ENCODE measurements around the gene ATP13A2.

The ATP13A2 gene

DNA sequence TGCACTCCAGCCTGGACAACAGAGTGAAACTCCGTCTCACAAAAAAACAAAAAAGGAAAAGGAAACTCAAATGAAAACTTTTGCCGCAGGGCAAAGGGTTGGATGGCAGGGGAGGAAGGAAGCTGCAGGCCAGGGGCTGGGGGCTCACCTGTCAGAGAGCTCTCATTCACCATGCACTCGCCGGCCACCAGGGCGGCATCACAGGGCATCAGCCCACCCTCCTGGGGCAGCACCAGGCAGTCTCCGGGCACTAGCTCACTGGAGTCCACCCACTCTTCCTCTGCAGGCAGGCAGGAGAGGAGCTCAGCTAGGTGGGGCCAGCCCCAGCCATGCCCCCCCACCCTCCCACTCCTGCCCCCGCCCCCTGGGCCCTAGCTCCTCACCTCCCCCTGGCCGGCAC is 11.9 kb downstream of the ATP13A2 start:
- TF ChIP-seq, protein P1, sequence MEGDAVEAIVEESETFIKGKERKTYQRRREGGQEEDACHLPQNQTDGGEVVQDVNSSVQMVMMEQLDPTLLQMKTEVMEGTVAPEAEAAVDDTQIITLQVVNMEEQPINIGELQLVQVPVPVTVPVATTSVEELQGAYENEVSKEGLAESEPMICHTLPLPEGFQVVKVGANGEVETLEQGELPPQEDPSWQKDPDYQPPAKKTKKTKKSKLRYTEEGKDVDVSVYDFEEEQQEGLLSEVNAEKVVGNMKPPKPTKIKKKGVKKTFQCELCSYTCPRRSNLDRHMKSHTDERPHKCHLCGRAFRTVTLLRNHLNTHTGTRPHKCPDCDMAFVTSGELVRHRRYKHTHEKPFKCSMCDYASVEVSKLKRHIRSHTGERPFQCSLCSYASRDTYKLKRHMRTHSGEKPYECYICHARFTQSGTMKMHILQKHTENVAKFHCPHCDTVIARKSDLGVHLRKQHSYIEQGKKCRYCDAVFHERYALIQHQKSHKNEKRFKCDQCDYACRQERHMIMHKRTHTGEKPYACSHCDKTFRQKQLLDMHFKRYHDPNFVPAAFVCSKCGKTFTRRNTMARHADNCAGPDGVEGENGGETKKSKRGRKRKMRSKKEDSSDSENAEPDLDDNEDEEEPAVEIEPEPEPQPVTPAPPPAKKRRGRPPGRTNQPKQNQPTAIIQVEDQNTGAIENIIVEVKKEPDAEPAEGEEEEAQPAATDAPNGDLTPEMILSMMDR (IDR thresholded peaks at IDR 0.05; ENCODE audit: low read depth, low read length, missing control alignments), result no peak
- no peak for DNase-seq (ENCODE audit: low read depth)
- H3K4me3 ChIP-seq (ENCODE audit: low read depth, low read length), result no peak overlapping the region
- in situ Hi-C loops (cut with HindIII; ENCODE audit: low sequenced_read_pairs), result no loop called here

- no peak for DNase-seq (ENCODE audit: low read depth)
- in situ Hi-C loops (cut with HindIII; ENCODE audit: low sequenced_read_pairs), result no loop called here
These were observed 13.1 kb downstream of the ATP13A2 start for GRCh38 chr1:16998589-16998988.

GRCh38 chr1:16996845-16997244 is 14.9 kb downstream of the ATP13A2 start:
- TF ChIP-seq, protein P1 (IDR thresholded peaks at IDR 0.05; ENCODE audit: low read depth, low read length, missing control alignments), result no peak
- in situ Hi-C loops (cut with HindIII; ENCODE audit: low sequenced_read_pairs), result no loop called here
- DNase-seq (ENCODE audit: low read depth), result no peak

More at GRCh38 chr1:16998589-16998988, 13.1 kb downstream of the ATP13A2 start:
- no peak overlapping the region for H3K4me3 ChIP-seq (ENCODE audit: low read depth, low read length)
- TF ChIP-seq, protein P1 (IDR thresholded peaks at IDR 0.05; ENCODE audit: low read depth, low read length, missing control alignments), result no peak

GRCh38 chr1:16993521-16994038 is 18.1 kb downstream of the ATP13A2 start:
- TF ChIP-seq, protein P1 (IDR thresholded peaks at IDR 0.05; ENCODE audit: low read depth, low read length, missing control alignments), result no peak
- in situ Hi-C loops (cut with HindIII; ENCODE audit: low sequenced_read_pairs), result no loop called here
- no peak for DNase-seq (ENCODE audit: low read depth)
- no peak overlapping the region for H3K4me3 ChIP-seq (ENCODE audit: low read depth, low read length)

More at GRCh38 chr1:16996845-16997244, 14.9 kb downstream of the ATP13A2 start:
- H3K4me3 ChIP-seq (ENCODE audit: low read depth, low read length), result no peak overlapping the region

GRCh38 chr1:16992675-16993074 is 19.1 kb downstream of the ATP13A2 start:
- in situ Hi-C loops (cut with HindIII; ENCODE audit: low sequenced_read_pairs), result no loop called here
- TF ChIP-seq, protein P1 (IDR thresholded peaks at IDR 0.05; ENCODE audit: low read depth, low read length, missing control alignments), result no peak
- no peak for DNase-seq (ENCODE audit: low read depth)
- H3K4me3 ChIP-seq (ENCODE audit: low read depth, low read length), result no peak overlapping the region

DNA sequence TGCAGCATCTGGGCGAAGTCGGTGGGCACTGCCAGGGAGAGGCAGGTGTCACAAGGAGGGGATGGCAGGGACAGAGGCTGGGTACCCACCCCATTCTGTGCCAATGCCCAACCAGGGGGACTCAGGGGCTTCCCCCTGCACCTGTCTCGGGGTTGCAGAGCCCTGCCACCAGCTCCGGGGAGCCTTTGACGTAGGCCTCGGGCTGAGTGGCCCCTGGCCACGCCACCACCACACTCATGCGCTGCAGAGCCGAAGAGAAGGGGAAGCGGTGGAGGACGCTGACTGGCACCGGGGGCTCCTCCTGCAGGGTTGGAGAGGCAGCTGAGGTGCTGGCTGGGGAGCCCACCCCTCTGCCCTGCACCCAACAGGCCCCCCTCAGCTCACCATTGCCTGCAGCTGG is 19.6 kb downstream of the ATP13A2 start:
- DNase-seq (ENCODE audit: low read depth), result no peak
- H3K4me3 ChIP-seq (ENCODE audit: low read depth, low read length), result no peak overlapping the region
- TF ChIP-seq, protein P1 (IDR thresholded peaks at IDR 0.05; ENCODE audit: low read depth, low read length, missing control alignments), result no peak
- in situ Hi-C loops (cut with HindIII; ENCODE audit: low sequenced_read_pairs), result no loop called here

Measured in astrocyte of the cerebellum (primary cell).